ENCODE data around the gene SIPA1.

- TF ChIP-seq, protein P1, sequence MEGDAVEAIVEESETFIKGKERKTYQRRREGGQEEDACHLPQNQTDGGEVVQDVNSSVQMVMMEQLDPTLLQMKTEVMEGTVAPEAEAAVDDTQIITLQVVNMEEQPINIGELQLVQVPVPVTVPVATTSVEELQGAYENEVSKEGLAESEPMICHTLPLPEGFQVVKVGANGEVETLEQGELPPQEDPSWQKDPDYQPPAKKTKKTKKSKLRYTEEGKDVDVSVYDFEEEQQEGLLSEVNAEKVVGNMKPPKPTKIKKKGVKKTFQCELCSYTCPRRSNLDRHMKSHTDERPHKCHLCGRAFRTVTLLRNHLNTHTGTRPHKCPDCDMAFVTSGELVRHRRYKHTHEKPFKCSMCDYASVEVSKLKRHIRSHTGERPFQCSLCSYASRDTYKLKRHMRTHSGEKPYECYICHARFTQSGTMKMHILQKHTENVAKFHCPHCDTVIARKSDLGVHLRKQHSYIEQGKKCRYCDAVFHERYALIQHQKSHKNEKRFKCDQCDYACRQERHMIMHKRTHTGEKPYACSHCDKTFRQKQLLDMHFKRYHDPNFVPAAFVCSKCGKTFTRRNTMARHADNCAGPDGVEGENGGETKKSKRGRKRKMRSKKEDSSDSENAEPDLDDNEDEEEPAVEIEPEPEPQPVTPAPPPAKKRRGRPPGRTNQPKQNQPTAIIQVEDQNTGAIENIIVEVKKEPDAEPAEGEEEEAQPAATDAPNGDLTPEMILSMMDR (IDR thresholded peaks at IDR 0.05; ENCODE audit: low read depth, low read length, missing input control) = no peak
- TF ChIP-seq, protein P2, sequence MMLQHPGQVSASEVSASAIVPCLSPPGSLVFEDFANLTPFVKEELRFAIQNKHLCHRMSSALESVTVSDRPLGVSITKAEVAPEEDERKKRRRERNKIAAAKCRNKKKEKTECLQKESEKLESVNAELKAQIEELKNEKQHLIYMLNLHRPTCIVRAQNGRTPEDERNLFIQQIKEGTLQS (IDR thresholded peaks at IDR 0.05) = no peak
- TF ChIP-seq, protein P3, sequence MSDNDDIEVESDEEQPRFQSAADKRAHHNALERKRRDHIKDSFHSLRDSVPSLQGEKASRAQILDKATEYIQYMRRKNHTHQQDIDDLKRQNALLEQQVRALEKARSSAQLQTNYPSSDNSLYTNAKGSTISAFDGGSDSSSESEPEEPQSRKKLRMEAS (IDR thresholded peaks at IDR 0.05) = no peak
- TF ChIP-seq JUND (IDR thresholded peaks at IDR 0.05) (no peak), REST (IDR thresholded peaks at IDR 0.05) (no peak), TAF1 (conservative IDR thresholded peaks at IDR 0.05) (no peak), RAD21 (IDR thresholded peaks at IDR 0.05) (no peak), FOXA1 (IDR thresholded peaks at IDR 0.05) (no peak), YY1 (IDR thresholded peaks at IDR 0.05) (no peak), GABPA (IDR thresholded peaks at IDR 0.05 in 1 of 2, conservative IDR thresholded peaks at IDR 0.05 in 1 of 2) (no peak), EGR1 (IDR thresholded peaks at IDR 0.05; ENCODE audit: low read depth in 2 of 2) (no peak), SP1 (IDR thresholded peaks at IDR 0.05) (no peak)
- TF ChIP-seq, protein P4, sequence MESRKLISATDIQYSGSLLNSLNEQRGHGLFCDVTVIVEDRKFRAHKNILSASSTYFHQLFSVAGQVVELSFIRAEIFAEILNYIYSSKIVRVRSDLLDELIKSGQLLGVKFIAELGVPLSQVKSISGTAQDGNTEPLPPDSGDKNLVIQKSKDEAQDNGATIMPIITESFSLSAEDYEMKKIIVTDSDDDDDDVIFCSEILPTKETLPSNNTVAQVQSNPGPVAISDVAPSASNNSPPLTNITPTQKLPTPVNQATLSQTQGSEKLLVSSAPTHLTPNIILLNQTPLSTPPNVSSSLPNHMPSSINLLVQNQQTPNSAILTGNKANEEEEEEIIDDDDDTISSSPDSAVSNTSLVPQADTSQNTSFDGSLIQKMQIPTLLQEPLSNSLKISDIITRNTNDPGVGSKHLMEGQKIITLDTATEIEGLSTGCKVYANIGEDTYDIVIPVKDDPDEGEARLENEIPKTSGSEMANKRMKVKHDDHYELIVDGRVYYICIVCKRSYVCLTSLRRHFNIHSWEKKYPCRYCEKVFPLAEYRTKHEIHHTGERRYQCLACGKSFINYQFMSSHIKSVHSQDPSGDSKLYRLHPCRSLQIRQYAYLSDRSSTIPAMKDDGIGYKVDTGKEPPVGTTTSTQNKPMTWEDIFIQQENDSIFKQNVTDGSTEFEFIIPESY (IDR thresholded peaks at IDR 0.05) = no peak
These were observed 6.1 kb downstream of the SIPA1 start for GRCh38 chr11:65643971-65644370.

All from liver (tissue), 3 donors.